K562 (cell line): Measurements from ENCODE around the gene SLC22A4.

ENCODE experiments used
- ILF3 ChIP-seq: fragments of 450-650 bp; IDR thresholded peaks from 2 replicates; pipeline ENCODE4 v1.6.1; 2018; ENCODE audit warnings: antibody characterized with exemption, mild to moderate bottlenecking, moderate library complexity, borderline replicate concordance
- NFXL1 ChIP-seq: fragments of 450-650 bp; formaldehyde crosslinking; IDR thresholded peaks from 2 replicates; pipeline ENCODE4 v1.4.0; 2021; ENCODE audit warnings: mild to moderate bottlenecking

GRCh38 chr5:132250547-132250946 is 43.6 kb upstream of the SLC22A4 start:
- TF ChIP-seq NFXL1 (CRISPR knock-in tag) (no peak), ILF3 (no peak)
